Measurements from ENCODE around the gene PCF11.

The PCF11 gene

DNA sequence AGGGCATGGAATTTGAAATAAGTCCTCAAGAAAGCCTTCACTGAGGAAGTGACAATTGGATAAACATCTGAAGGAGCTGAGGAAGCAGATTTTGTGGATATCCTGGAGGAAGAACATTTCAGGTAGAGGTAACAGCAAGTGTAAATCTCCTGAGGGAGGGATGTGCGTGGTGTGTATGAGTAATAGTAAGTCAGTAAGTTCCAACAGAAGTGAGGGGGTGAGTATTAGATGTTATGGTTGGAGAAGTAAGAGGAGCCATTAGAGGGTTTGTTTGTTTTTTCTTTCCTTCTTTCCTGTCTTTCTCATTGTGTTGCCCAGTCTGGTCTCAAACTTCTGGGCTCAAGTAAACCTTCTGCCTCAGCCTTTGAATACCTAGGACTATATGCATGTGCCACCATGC, 65.6 kb downstream of the PCF11 start:
- TF ChIP-seq, protein P1, sequence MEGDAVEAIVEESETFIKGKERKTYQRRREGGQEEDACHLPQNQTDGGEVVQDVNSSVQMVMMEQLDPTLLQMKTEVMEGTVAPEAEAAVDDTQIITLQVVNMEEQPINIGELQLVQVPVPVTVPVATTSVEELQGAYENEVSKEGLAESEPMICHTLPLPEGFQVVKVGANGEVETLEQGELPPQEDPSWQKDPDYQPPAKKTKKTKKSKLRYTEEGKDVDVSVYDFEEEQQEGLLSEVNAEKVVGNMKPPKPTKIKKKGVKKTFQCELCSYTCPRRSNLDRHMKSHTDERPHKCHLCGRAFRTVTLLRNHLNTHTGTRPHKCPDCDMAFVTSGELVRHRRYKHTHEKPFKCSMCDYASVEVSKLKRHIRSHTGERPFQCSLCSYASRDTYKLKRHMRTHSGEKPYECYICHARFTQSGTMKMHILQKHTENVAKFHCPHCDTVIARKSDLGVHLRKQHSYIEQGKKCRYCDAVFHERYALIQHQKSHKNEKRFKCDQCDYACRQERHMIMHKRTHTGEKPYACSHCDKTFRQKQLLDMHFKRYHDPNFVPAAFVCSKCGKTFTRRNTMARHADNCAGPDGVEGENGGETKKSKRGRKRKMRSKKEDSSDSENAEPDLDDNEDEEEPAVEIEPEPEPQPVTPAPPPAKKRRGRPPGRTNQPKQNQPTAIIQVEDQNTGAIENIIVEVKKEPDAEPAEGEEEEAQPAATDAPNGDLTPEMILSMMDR (IDR thresholded peaks at IDR 0.05) = no peak
- Histone ChIP-seq H3K27me3 (no peaks in the 10 kb centered on the region), H3K4me3 (ENCODE audit: low read depth in 1 of 2, low read length in 1 of 2) (no peak overlapping the region), H3K9me3 (no peaks in the 10 kb centered on the region), H3K36me3 (no peaks in the 10 kb centered on the region), H3K4me1 (ENCODE audit: control insufficient read depth in 1 of 2, insufficient read depth in 1 of 2, low read depth in 1 of 2, low read length in 1 of 2) (no peaks in the 10 kb centered on the region), H3K27ac (no peak overlapping the region)

DNA sequence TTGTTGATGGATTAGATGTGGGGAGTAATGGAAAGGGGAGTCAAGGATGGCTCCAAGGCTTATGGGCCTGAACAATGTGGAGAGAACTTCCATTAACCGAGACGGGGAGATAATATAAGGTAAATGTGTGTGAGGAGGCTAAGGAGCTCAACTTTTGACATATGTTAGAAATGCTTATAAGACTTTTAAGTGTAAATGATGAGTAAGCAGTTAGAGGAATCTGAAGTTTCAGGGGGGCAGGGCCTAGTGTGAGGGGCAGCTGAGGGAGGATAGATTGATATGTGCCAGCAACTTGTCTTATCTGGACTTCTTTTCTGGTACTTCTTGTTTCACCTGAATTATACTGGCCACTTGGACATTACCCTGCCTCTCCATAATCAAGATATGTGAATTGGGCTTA, 66.5 kb downstream of the PCF11 start:
- Histone ChIP-seq H3K27me3 (no peaks in the 10 kb centered on the region), H3K36me3 (no peaks in the 10 kb centered on the region), H3K4me1 (ENCODE audit: control insufficient read depth in 1 of 2, insufficient read depth in 1 of 2, low read depth in 1 of 2, low read length in 1 of 2) (no peaks in the 10 kb centered on the region), H3K27ac (no peak overlapping the region), H3K9me3 (no peaks in the 10 kb centered on the region), H3K4me3 (ENCODE audit: low read depth in 1 of 2, low read length in 1 of 2) (no peak overlapping the region)
- TF ChIP-seq, protein P1 (IDR thresholded peaks at IDR 0.05) = no peak

DNA sequence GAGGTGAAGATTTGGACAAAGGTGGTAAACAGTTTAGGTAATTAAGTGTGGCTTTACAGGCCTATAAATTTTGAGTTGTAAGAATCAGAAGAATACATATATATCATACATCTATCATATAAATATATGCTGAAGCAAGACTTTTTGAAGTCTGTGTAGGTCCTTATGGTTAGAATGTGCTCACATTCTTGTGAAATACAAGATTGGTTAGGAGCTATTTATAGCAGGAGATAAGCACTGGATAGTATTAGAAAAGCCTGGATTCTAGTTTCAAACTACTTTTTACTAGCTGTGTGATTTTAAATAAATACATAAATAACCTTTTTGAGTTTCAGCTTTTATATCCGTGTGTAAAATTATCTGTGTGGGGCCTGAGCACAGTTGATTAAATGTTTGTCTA, 78.9 kb downstream of the PCF11 start:
- H3K4me3 ChIP-seq (ENCODE audit: low read depth in 1 of 2, low read length in 1 of 2) = no peak overlapping the region

More for the DNA sequence above, 78.9 kb downstream of the PCF11 start:
- no peaks in the 10 kb centered on the region for H3K27me3 ChIP-seq
- H3K9me3 ChIP-seq = no peaks in the 10 kb centered on the region
- no peaks in the 10 kb centered on the region for H3K4me1 ChIP-seq (ENCODE audit: control insufficient read depth in 1 of 2, insufficient read depth in 1 of 2, low read depth in 1 of 2, low read length in 1 of 2)
- H3K27ac ChIP-seq = no peak overlapping the region
- TF ChIP-seq, protein P1 (IDR thresholded peaks at IDR 0.05) = no peak
- H3K36me3 ChIP-seq = no peaks in the 10 kb centered on the region
